GM21526 (cell line): ENCODE results near the gene ZNF608.

ENCODE experiments used
- ATAC-seq: cut with Tn5 transposase; IDR thresholded peaks from one replicate; pipeline ENCODE4 v1.9.1; 2021; ENCODE audit warnings: moderate library complexity; ENCODE audit not compliant: unreplicated experiment, low FRiP score

Gene ZNF608

DNA sequence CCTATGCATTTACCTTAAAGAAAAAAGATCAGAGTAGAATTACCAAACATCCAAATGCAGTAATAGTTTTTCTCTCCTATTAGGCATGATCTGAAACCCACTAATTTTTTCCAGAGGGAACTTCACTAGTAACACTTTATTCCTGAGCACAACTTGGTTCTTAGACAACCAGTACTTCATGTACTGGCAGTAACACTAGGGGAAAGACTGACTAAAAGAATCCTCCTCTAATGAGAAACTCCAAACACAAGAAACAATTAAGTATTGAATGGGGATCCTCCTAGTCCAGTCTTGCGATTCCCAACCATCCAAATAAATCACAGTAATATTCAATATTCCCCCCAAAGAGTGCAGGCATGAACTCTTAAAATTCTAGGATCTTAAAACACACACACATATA lies 48.9 kb downstream of the ZNF608 start:
- no peak for ATAC-seq

DNA sequence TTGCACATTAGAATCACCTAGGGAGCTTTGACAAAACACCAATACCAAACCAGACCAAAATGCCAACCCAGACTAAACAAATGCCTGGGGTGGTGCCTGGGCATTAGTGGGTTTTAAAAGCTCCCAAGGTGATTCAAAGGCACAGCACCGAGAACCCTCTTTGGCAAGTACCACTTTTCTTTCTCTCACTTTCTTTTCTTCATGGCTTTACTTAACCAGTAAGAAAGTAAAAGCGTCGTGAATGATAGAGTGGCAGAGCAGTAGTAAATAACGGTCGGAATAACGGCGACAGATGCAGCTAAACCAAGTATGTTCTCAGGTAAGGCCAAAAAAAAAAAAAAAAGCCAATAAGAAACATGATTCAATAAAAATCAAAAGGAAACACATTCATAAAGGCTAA lies 49.5 kb downstream of the ZNF608 start:
- ATAC-seq: no peak
